ENCODE results near the gene NISCH.

NISCH gene

DNA sequence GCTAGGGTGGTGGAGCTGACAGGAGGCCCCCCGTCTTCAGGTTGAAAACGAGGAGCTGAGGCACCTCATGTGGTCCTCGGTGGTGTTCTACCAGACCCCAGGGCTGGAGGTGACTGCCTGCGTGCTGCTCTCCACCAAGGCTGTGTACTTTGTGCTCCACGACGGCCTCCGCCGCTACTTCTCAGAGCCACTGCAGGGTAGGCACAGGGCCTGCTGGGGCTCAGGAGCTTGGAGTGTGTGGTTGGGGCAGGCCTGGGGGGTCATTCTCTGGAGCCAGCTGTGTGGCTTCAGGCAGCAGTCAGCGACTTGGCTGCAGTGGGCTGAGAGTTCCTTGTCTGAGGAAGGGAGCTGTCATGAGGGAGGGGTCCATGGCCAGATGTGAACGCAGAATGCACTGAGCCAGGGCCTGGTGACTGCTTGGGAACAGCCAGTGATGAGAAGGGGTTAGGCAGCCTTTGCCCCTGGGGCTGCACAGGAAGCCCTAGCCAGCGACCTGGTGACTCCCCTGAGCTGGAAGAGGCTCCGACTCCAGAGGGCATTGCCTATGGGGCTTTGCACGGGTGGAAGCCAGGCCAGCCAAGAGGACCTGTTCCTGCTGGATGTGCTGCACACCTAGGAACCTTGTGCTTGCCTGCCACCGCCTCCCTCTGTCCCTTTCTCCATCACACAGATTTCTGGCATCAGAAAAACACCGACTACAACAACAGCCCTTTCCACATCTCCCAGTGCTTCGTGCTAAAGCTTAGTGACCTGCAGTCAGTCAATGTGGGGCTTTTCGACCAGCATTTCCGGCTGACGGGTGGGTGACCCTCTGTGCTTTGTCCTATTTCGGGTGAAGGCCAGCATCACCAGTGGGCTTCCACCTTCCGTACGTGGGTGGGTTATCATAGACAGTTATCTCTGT, 34.9 kb downstream of the NISCH start:
- no peak for DNase-seq (ENCODE audit: low read depth, low spot score)

DNA sequence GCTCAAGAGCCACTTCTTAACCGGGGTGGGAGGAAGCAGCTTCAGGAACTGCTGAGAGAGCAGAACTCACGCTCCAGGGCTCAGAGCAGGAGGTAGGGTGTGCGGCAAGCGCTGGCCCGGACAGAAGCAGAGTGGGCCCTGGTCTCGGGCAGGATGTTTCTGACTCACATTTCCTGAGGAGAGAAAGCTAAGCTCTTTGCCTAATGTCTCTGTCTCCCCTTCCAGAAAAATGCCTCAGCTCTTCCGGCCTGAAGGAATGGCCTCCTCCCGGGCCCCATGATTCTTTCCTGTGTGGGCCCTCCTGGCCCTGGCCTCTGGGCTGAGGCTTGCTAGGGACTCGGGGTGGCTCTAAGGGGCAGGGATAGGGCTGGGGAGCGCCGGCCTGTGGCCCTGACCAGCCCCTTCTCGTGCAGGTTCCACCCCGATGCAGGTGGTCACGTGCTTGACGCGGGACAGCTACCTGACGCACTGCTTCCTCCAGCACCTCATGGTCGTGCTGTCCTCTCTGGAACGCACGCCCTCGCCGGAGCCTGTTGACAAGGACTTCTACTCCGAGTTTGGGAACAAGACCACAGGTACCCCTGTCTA, 35.6 kb downstream of the NISCH start:
- no peak for DNase-seq (ENCODE audit: low read depth, low spot score)

DNA sequence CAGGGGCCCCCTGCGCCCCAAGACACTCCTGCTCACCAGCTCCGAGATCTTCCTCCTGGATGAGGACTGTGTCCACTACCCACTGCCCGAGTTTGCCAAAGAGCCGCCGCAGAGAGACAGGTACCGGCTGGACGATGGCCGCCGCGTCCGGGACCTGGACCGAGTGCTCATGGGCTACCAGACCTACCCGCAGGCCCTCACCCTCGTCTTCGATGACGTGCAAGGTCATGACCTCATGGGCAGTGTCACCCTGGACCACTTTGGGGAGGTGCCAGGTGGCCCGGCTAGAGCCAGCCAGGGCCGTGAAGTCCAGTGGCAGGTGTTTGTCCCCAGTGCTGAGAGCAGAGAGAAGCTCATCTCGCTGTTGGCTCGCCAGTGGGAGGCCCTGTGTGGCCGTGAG, 36.7 kb downstream of the NISCH start:
- DNase-seq (ENCODE audit: low read depth, low spot score) = no peak

DNA sequence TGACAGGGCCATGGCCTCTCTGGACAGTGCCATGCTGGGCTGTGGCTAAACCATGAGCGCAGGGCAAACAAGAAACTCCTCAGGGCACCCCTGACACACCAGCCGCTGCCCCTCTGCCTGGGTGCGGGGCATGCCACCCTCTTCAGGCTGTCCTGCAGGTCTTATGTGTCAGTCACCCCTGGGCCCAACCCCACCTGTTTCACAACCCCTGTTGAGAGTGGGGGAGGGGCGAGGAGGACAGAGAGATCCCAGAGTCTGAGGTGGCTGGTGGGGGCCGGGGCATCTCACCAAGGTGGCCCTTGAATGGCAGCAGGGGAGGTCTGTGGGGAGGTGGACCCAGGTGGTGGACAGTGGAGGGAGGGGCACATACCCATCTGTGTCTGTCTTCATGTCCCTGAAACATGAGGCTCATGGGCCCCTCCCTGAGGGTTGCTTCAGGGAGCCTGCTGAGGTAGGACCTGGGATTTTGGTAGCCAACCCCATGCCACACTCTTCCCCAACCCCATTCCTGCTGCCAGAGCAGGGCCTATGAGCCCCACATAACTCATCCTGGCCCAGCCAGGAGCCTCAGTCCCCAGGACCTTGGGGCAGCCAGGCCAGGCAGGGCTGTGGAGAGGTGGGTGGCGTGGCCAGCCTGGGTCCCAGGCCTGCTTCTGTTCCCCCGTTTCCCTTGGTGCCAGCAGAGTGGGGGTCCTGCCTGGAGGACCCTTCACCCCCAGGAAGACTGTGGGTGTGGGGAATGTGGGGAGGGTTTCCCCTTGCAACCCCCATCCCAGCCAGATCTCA, 38.0 kb downstream of the NISCH start:
- DNase-seq (ENCODE audit: low read depth, low spot score) = no peak

DNA sequence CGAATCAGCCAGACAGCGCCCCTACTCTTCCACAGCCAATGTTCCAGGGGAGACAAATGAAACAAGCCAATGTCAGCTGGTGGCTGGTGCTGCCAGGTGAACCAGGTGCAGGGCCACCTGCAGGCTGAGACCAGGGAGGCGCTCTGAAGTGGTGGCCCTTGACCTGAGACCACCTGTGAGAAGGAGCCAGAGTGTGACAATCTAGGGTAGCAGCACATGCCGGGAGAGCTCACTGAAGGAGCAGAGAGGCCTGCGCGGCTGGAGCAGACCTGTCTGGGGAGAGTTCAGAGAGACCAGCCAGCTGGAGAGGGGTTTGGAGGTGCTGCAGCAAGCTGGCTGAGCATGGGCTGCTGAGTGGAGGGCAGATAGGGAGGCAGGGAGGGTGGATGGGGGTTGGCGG, 39.0 kb downstream of the NISCH start:
- no peak for DNase-seq (ENCODE audit: low read depth, low spot score)

DNA sequence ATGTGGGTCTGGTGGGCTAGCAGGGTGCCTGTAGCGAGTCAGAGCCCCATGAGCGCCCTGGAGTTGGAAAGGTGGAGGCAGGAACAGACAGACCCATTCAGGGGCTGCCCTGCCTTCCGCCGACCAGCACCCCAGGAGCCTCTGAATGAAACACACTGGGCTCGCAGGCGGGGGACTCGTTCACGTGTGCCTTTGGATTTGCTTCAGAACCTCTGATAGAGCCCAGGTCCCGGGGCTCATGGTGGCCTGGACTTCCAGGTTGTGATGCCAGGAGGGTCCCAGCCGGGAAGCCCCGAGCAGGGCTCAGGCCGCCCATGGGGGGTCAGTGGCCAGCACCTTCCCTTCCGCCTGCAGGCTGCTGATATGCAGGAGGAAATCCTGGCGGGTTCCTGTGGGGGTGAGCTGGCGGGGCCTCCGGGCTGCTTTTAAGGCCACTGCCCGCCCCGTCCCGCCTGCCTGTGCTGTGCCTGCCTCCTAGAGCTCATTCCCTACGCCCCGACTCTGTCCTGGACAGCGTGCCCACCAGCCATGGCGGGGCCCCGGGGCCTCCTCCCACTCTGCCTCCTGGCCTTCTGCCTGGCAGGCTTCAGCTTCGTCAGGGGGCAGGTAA, 39.6 kb downstream of the NISCH start, which contains the start of gene STAB1:
Gene STAB1, plus strand, starts transcription at position 453 of the 610 bp plus-strand sequence. Its CDS starts 76 bp downstream, at position 529.
- DNase-seq (ENCODE audit: low read depth, low spot score) = no peak

DNA sequence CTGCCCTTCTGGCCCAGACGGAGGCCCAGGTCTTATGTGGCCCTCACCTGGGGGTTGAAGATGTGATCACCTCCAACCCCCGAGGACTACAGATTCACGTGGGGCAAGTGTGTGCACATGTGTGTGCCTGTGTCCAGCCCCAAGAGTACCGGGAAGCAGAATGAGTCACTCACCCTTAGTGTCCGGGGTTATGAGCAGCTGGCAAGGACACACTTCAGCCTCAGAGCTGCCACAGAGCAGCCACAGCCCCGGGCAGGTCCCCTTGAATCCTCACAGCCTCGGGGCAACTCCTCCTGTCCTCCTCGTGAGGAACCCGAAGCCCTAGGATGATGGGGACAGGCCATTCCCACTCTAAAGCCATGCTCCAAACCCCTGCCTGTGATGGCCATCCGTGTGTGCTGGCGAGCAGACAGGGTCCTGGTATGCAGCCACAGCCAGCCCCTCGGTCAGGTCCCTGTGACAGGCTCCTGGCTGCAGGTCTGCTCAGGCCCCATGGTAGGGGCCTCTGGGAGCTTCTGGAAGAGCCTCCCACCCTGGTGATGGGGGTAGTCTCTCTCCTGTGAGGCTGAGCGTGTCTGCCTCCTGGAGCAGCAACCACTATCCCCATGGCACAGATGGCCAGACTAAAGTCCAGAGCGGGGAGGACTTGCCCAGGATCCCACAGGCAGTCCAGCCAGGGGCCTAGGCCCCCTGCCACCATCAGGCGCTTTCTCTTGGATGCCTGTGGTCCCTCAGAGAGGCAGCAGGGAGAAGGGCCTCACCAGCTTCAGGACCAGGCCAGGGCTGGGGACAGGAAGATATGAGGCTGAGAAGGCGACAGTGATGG, 40.6 kb downstream of the NISCH start:
- no peak for DNase-seq (ENCODE audit: low read depth, low spot score)

DNA sequence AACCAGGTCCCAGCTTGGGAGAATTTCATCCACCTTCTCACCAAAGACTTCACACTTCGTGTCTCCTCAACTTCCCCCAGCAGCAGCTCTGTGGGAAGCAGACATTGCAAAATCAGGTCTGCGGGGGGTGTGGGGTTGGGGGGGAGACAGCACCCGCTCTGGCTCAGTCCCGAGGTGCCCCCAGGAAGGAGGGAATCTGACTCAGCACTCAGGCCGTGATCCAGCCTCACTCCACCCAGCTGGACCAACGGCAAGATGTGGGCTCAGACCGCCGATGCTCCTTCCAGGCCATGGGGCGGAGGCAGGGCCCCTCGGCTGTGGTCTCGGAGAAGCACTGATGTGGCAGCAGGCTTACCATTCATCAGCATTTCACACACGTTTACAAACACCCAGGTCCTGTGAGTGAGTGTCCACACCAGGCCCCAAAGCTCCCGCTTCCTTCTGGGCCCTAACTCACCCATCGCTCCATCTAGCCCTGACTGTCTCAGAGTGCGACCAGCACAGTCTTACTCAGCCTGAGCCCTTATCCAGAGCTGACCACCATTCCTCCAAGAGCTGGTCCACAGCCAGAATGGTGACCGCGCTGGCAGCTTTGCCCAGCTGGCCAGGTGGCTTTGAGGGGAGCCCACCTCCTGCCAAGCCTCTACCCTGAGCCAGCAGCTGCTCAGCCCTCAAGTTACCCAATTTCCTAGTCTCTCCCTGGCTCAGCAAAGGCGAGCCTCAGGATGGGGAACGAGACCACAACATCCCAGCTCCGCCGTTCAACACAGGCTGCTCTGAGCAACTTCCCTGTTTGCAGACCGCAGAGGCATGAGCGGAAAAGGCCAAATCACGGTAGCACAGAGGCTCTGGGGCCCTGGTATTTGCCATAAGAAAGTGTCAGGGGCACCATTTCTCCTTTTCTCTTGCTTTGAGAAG, 43.0 kb downstream of the NISCH start:
- no peak for DNase-seq (ENCODE audit: low read depth, low spot score)

DNA sequence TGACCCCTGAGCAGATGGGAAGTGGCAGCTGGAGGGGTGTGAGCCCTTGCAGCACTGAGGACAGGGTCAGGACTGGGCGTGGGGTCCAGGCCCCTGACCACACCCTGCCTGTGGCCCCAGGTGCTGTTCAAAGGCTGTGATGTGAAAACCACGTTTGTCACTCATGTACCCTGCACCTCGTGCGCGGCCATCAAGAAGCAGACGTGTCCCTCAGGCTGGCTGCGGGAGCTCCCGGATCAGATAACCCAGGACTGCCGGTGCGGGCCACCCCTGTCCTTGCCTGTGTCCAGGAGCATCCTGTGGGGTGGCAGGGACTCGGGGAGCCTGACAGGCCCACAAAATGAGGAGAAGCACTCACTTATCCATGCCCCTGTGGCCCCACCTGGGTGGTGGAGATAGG, 45.6 kb downstream of the NISCH start:
- no peak for DNase-seq (ENCODE audit: low read depth, low spot score)

DNA sequence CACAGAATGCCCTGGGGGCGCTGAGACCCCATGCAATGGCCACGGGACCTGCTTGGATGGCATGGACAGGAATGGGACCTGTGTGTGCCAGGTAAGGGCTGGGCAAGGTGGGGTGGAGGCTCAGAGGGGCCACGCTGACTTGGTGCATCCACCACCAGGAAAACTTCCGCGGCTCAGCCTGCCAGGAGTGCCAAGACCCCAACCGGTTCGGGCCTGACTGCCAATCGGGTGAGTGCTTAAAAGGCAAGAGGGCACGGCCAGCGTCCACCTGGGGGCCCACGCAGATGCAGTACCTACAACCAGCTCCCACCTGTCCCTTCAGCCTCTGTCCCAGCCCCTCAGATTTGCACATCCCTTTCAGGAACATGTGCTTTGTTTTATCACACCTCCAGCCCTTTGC, 46.6 kb downstream of the NISCH start:
- no peak for DNase-seq (ENCODE audit: low read depth, low spot score)

DNA sequence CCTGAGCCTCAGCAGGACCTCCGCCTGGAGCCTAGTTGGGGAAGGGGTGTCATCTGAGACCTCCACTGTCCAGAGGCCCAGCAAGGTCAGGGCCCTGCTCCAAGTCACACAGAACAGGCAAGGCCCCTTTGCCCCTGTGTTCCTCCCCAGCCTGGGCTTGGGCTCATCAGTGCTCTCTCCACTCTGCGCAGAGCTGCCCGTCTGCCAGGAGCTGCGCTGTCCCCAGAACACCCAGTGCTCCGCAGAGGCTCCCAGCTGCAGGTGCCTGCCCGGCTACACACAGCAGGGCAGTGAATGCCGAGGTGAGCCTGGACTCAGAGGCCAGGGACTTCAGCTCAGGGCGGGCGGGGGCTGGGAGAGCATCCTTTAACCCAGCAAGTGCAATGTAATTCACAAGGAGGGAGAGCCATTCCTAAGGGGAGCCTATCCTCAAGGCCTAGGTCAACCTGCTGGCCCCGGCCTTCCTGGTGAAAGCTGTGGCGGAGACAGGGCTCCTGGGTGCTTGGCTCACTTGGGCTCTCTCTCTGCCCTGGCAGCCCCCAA, 47.5 kb downstream of the NISCH start:
- DNase-seq (ENCODE audit: low read depth, low spot score) = no peak

DNA sequence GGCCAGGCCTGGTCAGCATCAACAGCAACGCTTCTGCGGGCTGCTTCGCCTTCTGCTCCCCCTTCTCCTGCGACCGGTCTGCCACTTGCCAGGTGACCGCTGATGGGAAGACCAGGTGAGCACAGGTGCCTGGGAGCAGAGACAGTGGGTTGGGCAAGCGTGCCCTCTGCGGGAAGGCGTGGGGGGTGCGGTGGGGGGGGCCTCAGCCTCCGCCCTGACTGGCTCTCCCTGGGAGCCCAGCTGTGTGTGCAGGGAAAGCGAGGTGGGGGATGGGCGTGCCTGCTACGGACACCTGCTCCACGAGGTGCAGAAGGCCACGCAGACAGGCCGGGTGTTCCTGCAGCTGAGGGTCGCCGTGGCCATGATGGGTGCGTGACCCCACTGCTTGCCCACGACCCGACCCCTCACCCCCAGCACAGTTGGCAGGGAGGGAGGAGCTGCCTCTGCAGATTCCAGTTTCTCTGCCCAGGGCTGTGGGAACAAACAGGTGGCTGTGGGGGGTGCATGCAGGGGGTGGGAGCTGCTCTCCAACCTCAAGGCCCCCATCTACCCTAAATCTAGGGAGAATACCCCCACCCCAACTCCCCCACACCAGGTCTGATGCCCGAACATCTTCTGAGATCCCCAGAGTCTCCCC, 48.5 kb downstream of the NISCH start:
- DNase-seq (ENCODE audit: low read depth, low spot score) = no peak

DNA sequence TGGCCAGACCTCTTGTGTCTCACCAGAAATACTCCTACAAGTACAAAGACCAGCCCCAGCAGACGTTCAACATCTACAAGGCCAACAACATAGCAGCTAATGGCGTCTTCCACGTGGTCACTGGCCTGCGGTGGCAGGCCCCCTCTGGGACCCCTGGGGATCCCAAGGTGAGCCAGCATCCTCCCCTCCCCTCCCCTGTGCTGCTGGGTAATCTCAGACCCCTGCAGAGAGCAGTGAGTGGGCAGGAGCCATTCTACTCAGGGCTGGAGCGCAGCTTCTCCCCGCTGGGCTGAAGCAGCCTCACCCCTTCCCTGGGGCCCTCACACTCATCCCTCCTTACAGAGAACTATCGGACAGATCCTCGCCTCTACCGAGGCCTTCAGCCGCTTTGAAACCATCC, 49.6 kb downstream of the NISCH start:
- no peak for DNase-seq (ENCODE audit: low read depth, low spot score)

DNA sequence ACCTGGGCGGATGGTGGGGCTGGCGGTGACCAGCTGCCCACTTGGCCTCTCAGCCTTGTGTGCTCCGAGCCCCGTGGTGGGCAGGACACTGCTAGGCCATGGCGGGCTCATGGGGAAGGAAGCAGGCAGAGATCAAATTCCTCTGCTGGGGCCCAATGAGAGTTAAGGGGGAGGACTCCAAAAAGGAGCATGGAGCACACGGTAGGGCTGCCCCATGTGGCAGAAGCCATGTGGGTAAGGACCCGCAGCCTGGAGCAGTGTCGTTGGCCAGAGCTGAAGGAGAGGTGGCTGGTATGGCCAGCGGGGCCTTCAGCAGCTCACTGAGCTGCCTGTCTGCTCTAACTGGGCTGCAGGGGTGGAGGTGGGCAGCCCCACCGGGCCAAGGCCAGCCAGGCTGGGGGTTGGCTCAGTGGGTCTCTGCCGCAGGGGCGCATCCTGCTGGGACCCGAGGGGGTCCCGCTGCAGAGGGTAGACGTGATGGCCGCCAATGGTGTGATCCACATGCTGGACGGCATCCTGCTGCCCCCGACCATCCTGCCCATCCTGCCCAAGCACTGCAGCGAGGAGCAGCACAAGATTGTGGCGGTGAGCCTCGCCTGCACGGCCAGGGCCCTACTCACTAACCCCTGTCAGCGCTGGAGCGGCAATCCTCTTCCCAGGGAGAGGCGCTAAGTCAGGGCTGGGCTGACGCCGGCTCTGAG, 51.0 kb downstream of the NISCH start:
- DNase-seq (ENCODE audit: low read depth, low spot score) = no peak

DNA sequence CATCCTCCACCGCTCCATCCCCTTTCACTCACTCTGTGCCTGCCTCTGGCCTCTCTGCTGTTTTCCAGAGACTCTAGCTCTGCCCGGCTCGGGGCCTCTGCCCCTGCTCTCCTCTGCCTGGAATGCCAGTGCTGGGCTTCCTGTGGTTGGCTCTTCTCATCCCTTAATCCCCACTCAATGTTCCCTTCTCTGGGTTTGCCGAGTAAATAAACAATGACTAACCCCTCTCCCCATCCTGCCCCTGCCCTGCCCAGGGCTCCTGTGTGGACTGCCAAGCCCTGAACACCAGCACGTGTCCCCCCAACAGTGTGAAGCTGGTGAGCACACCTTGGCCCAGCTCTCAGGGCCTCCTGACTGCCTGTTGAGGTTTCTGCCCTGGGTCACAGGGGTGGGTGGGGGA, 52.0 kb downstream of the NISCH start:
- no peak for DNase-seq (ENCODE audit: low read depth, low spot score)

DNA sequence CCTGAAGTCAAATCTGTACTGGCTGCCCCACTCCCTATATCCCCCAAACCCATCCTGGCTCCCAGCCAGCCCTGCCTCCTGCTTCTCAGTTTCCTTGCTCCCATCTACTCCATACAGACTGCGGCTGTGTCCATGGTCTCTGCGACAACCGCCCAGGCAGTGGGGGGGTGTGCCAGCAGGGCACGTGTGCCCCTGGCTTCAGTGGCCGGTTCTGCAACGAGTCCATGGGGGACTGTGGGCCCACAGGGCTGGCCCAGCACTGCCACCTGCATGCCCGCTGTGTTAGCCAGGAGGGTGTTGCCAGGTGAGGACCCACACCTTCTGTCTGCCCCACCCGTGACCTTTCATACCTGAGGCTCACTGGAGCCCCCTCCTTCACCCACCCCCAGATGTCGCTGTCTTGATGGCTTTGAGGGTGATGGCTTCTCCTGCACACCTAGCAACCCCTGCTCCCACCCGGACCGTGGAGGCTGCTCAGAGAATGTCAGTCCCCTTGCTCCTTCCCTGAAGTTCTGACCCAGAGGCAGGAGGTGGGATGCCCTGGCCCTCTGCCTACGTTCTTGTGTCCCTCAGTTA, 54.4 kb downstream of the NISCH start:
- DNase-seq (ENCODE audit: low read depth, low spot score) = no peak

DNA sequence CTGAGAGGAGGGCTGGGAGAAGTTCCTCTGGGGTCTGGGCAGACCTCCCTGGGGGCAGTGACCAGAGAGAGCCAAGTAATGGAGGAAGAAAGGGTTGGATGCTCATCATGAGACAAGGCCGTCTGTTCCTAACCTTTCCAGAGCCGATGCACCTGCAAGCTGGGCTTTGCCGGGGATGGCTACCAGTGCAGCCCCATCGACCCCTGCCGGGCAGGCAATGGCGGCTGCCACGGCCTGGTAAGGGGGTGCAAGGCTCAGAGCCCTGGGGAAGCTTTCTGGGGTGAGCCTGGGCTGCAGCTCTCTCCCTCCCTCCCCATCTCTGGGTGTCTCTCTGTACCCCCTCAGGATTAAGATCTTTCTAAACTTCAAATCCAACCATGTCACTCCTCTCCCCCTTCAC, 56.1 kb downstream of the NISCH start:
- DNase-seq (ENCODE audit: low read depth, low spot score) = no peak

DNA sequence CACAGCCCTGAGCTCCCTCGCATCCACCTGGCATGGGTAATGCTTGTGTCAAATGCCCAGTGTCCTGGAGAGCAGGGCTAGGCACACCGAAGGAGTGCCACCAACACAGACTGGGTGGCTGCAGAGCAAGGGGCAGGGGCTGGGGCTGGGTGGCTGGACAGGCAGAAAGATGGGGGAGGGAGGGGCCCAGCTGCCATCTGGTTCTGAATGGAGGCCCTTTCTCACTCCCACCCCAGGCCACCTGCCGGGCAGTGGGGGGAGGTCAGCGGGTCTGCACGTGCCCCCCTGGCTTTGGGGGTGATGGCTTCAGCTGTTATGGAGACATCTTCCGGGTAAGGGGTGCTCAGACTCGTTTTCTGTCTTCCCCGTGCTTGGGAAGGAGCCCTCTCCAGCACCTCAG, 56.7 kb downstream of the NISCH start:
- DNase-seq (ENCODE audit: low read depth, low spot score) = no peak

All from activated naive CD8-positive, alpha-beta T cell treated with anti-CD3 and anti-CD28 coated beads, Interleukin-2, amount 50 U/mL, for 16 hours (primary cell).